Liver (tissue), 9 donors: ENCODE results near the gene MEX3C. TPM values are rescaled to one million over a fixed set of nuclear protein-coding genes. Genes with fewer than 3 reads are reported as not detected.

Experiments
- DNase-seq: peaks from one replicate; pipeline ENCODE4 v3.0.0-alpha.2; 2017; ENCODE audit warnings: low spot score
- H3K27ac ChIP-seq, 2 donors: one replicate each; pipeline ENCODE4 v1.7.0; 2013; ENCODE audit warnings: inconsistent platforms in 2 of 2, low read length in 2 of 2, control low read depth in 1 of 2, low read depth in 1 of 2, mild to moderate bottlenecking in 1 of 2
- H3K27me3 ChIP-seq, 4 donors: one replicate each; pipeline versions ENCODE4 v1.6.1 to v1.7.0; 2013; ENCODE audit warnings: low read length in 3 of 4, inconsistent platforms in 1 of 4, mild to moderate bottlenecking in 1 of 4, moderate library complexity in 1 of 4; ENCODE audit not compliant: control insufficient read depth in 4 of 4, insufficient read depth in 4 of 4
- H3K36me3 ChIP-seq, 4 donors: one replicate each; pipeline versions ENCODE4 v1.6.1 to v1.7.0; 2013; ENCODE audit warnings: low read length in 3 of 4, mild to moderate bottlenecking in 3 of 4, low read depth in 1 of 4, moderate library complexity in 1 of 4; ENCODE audit not compliant: control insufficient read depth in 4 of 4, insufficient read depth in 3 of 4
- H3K4me1 ChIP-seq, 4 donors: one replicate each; pipeline versions ENCODE4 v1.6.1 to v1.7.0; 2013; ENCODE audit warnings: low read length in 3 of 4, mild to moderate bottlenecking in 3 of 4, moderate library complexity in 1 of 4; ENCODE audit not compliant: control insufficient read depth in 4 of 4, insufficient read depth in 4 of 4
- H3K4me3 ChIP-seq, 3 donors: one replicate each; pipeline versions ENCODE4 v1.6.1 to v1.7.0; 2013; ENCODE audit warnings: low read length in 3 of 3, control low read depth in 1 of 3, low read depth in 1 of 3, mild to moderate bottlenecking in 1 of 3
- H3K9ac ChIP-seq, 2 donors: one replicate each; pipeline ENCODE4 v1.7.0; 2013; ENCODE audit warnings: low read length in 2 of 2, mild to moderate bottlenecking in 2 of 2, moderate library complexity in 2 of 2, control low read depth in 1 of 2, low read depth in 1 of 2
- H3K9me3 ChIP-seq, 4 donors: one replicate each; pipeline versions ENCODE4 v1.6.1 to v1.7.0; 2013; ENCODE audit warnings: low read length in 3 of 4; ENCODE audit not compliant: control insufficient read depth in 4 of 4
- HNF4A ChIP-seq, 2 donors: conservative IDR thresholded peaks; 2 replicates each; pipeline ENCODE4 v1.6.1; 2016; ENCODE audit warnings: antibody characterized with exemption in 2 of 2, mild to moderate bottlenecking in 2 of 2
- RAD21 ChIP-seq, 2 donors: IDR thresholded peaks; 2 replicates each; pipeline ENCODE4 v1.6.1; 2016; ENCODE audit warnings: antibody characterized with exemption in 2 of 2, mild to moderate bottlenecking in 2 of 2
- RXRA ChIP-seq, 2 donors: IDR thresholded peaks; 2 replicates each; pipeline ENCODE4 v1.6.1; 2017 to 2018; ENCODE audit warnings: antibody characterized with exemption in 2 of 2, mild to moderate bottlenecking in 1 of 2
- TAF1 ChIP-seq: conservative IDR thresholded peaks from 2 replicates; pipeline ENCODE4 v1.6.1; 2016; ENCODE audit warnings: antibody characterized with exemption, mild to moderate bottlenecking
- WGBS: extraction: QIAGEN DNeasy Blood & Tissue Kit; methylation state at CpG from one replicate; pipeline ENCODE4 v1.1.7; 2013; 5-methylcytosine and 5-hydroxymethylcytosine counted together
- polyA plus RNA-seq, 2 donors: library from polyadenylated mRNA; stranded (reverse) in 1 of 2; unstranded in 1 of 2; fragments of 200-250 nt in 1 of 2; fragments of >200 nt in 1 of 2; fragmentation: Nextera tagmentation in 1 of 2; extraction: Ambion mirVana in 1 of 2; gene quantifications; one replicate each; pipeline versions ENCODE4 v1.2.1 to v1.2.3, GENCODE V29; 2013 to 2015
- total RNA-seq, 2 donors: library from RNA; depleted of rRNA; stranded (reverse); fragments of >200 nt; gene quantifications; one replicate each; pipeline ENCODE4 v1.2.3, GENCODE V29; 2014
- TF ChIP-seq, protein P1 (sequence below): IDR thresholded peaks from 2 replicates; pipeline ENCODE4 v1.6.1; 2016; ENCODE audit warnings: antibody characterized with exemption
- TF ChIP-seq, protein P2 (sequence below): IDR thresholded peaks from 2 replicates; pipeline ENCODE4 v1.6.1; 2016; ENCODE audit warnings: antibody characterized with exemption, mild to moderate bottlenecking
- TF ChIP-seq, protein P3 (sequence below): fragments of 150-350 bp; IDR thresholded peaks from 2 replicates; pipeline ENCODE4 v1.5.1; 2017; ENCODE audit warnings: improper control_type of control experiment, low read depth, low read length; ENCODE audit not compliant: missing input control
- donor health status: healthy.
- donor health status: healthy.
- donor health status: healthy.
- donor health status: healthy.
- donor health status: healthy.

The MEX3C gene
- total and polyA plus RNA-seq, 4 donors: 2.7 to 16.1 (median 8.6) TPM

DNA sequence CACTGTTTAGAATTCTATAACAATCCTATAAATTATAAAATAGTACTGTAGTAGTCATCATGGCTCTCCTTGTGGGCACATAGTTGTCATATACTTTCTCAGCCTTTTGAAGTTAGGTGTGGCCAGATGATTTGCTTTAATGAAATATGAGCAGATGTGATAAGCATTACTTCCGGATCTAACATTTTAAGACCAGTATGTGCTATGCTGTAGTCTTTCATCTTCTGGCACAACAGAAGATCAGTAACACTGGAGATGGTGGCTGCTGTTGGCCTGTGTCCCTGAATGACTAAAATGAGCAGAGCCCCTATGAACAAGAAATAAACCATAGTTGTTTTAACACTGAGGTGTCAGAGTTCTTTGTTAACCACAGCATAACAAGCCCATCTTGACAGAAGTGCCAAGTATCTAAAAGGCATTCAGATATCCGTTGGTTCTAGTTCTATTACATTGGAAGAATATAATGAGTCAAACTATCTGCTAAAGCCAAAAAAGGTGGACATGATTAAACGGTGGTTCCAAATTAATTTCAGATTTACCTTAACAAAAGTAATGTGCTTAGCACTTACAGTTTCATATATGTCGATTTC lies 6.3 kb downstream of the MEX3C start:
- Histone ChIP-seq H3K36me3 (no peaks in the 10 kb centered on the region), H3K27ac (no peak overlapping the region), H3K4me3 (no peak overlapping the region), H3K9ac (no peak overlapping the region), H3K9me3 (no peaks in the 10 kb centered on the region), H3K27me3 (no peaks in the 10 kb centered on the region), H3K4me1 (peaks cover 1 to 32% (median 17%) of the 10 kb centered on the region in 4 donors)
- TF ChIP-seq, protein P1, sequence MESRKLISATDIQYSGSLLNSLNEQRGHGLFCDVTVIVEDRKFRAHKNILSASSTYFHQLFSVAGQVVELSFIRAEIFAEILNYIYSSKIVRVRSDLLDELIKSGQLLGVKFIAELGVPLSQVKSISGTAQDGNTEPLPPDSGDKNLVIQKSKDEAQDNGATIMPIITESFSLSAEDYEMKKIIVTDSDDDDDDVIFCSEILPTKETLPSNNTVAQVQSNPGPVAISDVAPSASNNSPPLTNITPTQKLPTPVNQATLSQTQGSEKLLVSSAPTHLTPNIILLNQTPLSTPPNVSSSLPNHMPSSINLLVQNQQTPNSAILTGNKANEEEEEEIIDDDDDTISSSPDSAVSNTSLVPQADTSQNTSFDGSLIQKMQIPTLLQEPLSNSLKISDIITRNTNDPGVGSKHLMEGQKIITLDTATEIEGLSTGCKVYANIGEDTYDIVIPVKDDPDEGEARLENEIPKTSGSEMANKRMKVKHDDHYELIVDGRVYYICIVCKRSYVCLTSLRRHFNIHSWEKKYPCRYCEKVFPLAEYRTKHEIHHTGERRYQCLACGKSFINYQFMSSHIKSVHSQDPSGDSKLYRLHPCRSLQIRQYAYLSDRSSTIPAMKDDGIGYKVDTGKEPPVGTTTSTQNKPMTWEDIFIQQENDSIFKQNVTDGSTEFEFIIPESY: no peak
- TF ChIP-seq, protein P2, sequence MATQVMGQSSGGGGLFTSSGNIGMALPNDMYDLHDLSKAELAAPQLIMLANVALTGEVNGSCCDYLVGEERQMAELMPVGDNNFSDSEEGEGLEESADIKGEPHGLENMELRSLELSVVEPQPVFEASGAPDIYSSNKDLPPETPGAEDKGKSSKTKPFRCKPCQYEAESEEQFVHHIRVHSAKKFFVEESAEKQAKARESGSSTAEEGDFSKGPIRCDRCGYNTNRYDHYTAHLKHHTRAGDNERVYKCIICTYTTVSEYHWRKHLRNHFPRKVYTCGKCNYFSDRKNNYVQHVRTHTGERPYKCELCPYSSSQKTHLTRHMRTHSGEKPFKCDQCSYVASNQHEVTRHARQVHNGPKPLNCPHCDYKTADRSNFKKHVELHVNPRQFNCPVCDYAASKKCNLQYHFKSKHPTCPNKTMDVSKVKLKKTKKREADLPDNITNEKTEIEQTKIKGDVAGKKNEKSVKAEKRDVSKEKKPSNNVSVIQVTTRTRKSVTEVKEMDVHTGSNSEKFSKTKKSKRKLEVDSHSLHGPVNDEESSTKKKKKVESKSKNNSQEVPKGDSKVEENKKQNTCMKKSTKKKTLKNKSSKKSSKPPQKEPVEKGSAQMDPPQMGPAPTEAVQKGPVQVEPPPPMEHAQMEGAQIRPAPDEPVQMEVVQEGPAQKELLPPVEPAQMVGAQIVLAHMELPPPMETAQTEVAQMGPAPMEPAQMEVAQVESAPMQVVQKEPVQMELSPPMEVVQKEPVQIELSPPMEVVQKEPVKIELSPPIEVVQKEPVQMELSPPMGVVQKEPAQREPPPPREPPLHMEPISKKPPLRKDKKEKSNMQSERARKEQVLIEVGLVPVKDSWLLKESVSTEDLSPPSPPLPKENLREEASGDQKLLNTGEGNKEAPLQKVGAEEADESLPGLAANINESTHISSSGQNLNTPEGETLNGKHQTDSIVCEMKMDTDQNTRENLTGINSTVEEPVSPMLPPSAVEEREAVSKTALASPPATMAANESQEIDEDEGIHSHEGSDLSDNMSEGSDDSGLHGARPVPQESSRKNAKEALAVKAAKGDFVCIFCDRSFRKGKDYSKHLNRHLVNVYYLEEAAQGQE: no peak
- TF ChIP-seq HNF4A (conservative IDR thresholded peaks at IDR 0.05) (no peak), RXRA (IDR thresholded peaks at IDR 0.05) (no peak), TAF1 (no peak), RAD21 (IDR thresholded peaks at IDR 0.05) (no peak)
- WGBS: 75% methylated on average over 4 of the region's 4 CpGs
- no peak for DNase-seq

DNA sequence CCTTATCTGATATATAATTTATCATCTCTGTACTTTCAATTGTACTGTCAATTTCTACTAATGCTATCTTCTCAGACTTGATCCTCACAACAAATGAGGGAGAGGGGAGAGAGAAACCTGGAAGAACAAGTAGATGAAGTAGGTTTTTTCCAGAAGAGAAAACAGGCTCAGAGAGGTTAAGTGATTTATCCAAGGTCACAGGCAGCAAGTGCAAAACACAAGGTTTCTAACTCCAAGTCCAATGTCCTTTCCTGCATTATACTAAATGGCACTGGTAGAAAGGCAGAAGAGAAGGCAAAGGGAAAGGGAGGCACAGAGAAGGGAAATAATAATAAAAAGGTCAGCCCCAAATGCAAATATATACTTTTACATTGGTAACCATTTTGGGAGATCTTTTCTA lies 7.5 kb downstream of the MEX3C start:
- Histone ChIP-seq H3K9ac (no peak overlapping the region), H3K4me1 (peaks cover 1 to 20% (median 12%) of the 10 kb centered on the region in 4 donors), H3K36me3 (no peaks in the 10 kb centered on the region), H3K27me3 (no peaks in the 10 kb centered on the region), H3K4me3 (no peak overlapping the region), H3K9me3 (no peaks in the 10 kb centered on the region), H3K27ac (no peak overlapping the region)
- TF ChIP-seq, protein P1: no peak
- TF ChIP-seq HNF4A (conservative IDR thresholded peaks at IDR 0.05): peak in 1 of 2 donors; percentile 34
- TF ChIP-seq, protein P3, sequence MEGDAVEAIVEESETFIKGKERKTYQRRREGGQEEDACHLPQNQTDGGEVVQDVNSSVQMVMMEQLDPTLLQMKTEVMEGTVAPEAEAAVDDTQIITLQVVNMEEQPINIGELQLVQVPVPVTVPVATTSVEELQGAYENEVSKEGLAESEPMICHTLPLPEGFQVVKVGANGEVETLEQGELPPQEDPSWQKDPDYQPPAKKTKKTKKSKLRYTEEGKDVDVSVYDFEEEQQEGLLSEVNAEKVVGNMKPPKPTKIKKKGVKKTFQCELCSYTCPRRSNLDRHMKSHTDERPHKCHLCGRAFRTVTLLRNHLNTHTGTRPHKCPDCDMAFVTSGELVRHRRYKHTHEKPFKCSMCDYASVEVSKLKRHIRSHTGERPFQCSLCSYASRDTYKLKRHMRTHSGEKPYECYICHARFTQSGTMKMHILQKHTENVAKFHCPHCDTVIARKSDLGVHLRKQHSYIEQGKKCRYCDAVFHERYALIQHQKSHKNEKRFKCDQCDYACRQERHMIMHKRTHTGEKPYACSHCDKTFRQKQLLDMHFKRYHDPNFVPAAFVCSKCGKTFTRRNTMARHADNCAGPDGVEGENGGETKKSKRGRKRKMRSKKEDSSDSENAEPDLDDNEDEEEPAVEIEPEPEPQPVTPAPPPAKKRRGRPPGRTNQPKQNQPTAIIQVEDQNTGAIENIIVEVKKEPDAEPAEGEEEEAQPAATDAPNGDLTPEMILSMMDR: no peak
- no peak for DNase-seq
